Peyer's patch (tissue), 4 donors: ENCODE data around the gene SAPCD1. TPM values are rescaled to one million over a fixed set of nuclear protein-coding genes. Genes with fewer than 3 reads are reported as not detected.

Experiments used
- DNase-seq, 3 donors: peaks; one replicate each; pipeline ENCODE4 v3.0.0-alpha.2; 2017 to 2019
- H3K27ac ChIP-seq, 4 donors: fragments of 200-600 bp; sonication (generic); one replicate each; pipeline ENCODE4 v1.5.1; 2016 to 2019
- H3K27me3 ChIP-seq, 2 donors: fragments of 200-600 bp; sonication (generic); one replicate each; pipeline ENCODE4 v1.5.1; 2019
- H3K36me3 ChIP-seq, 3 donors: fragments of 200-600 bp; sonication (generic); one replicate each; pipeline ENCODE4 v1.5.1; 2016 to 2019
- H3K4me1 ChIP-seq, 4 donors: fragments of 200-600 bp; sonication (generic); one replicate each; pipeline ENCODE4 v1.5.1; 2016 to 2019
- H3K4me3 ChIP-seq, 4 donors: fragments of 200-600 bp; sonication (generic); 1 replicate in 3 of 4; 2 replicates in 1 of 4; pipeline ENCODE4 v1.5.1; 2016 to 2019; ENCODE audit warnings: mild to moderate bottlenecking in 1 of 4
- H3K9me3 ChIP-seq, 4 donors: fragments of 200-600 bp; sonication (generic); one replicate each; pipeline ENCODE4 v1.5.1; 2016 to 2019; ENCODE audit warnings: mild to moderate bottlenecking in 1 of 4
- POLR2A ChIP-seq, 2 donors: fragments of 450-650 bp; IDR thresholded peaks; one replicate each; pipeline ENCODE4 v1.5.1; 2017; ENCODE audit warnings: antibody characterized with exemption in 2 of 2, mild to moderate bottlenecking in 2 of 2, moderate library complexity in 2 of 2
- total RNA-seq, 4 donors: library from RNA; depleted of rRNA; stranded (reverse); fragments of >200 nt; gene quantifications; one replicate each; pipeline ENCODE4 v1.1.0, GENCODE V29; 2016
- TF ChIP-seq, protein P1 (sequence below), 6 experiments: fragments of 450-650 bp in 4 of 6; fragments of 200-600 bp in 2 of 6; sonication (generic) in 1 of 6; IDR thresholded peaks; one replicate each; pipeline ENCODE4 v1.5.1; 2017 to 2019; ENCODE audit warnings: antibody characterized with exemption in 6 of 6, mild to moderate bottlenecking in 3 of 6, moderate library complexity in 1 of 6

Gene SAPCD1
- total RNA-seq, 4 donors from 2014 or later = 6.6 to 10.3 (median 9.5) TPM

DNA sequence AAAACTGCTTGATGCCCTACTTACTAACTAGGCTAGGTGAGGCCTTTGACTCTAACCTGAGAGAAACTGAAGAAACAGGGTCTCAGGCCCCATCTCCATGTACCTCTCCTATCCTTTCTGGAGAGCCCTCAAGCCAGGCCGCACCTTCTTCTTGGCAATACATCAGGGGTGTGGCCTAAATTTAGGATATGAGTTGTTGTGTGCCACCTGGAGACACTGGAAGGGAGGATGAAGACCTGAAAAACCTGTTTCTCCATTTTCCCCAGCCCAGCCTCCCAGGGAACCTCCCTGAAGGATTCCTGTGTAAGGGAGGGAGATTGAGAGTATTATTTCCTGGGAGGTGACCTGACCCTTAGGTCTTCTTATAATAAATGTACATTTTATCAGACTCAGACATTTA lies 44.2 kb upstream of the SAPCD1 start:
- H3K27ac ChIP-seq = no peak overlapping the region
- no peak for DNase-seq
- no peaks in the 10 kb centered on the region for H3K27me3 ChIP-seq
- no peak overlapping the region for H3K4me3 ChIP-seq
- peaks cover 0 to 8% (median 1%) of the 10 kb centered on the region in 4 donors for H3K4me1 ChIP-seq
- H3K36me3 ChIP-seq = no peaks in the 10 kb centered on the region
- TF ChIP-seq, protein P1, sequence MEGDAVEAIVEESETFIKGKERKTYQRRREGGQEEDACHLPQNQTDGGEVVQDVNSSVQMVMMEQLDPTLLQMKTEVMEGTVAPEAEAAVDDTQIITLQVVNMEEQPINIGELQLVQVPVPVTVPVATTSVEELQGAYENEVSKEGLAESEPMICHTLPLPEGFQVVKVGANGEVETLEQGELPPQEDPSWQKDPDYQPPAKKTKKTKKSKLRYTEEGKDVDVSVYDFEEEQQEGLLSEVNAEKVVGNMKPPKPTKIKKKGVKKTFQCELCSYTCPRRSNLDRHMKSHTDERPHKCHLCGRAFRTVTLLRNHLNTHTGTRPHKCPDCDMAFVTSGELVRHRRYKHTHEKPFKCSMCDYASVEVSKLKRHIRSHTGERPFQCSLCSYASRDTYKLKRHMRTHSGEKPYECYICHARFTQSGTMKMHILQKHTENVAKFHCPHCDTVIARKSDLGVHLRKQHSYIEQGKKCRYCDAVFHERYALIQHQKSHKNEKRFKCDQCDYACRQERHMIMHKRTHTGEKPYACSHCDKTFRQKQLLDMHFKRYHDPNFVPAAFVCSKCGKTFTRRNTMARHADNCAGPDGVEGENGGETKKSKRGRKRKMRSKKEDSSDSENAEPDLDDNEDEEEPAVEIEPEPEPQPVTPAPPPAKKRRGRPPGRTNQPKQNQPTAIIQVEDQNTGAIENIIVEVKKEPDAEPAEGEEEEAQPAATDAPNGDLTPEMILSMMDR (IDR thresholded peaks at IDR 0.05) = no peak
- no peak for TF ChIP-seq POLR2A (IDR thresholded peaks at IDR 0.05)
- no peaks in the 10 kb centered on the region for H3K9me3 ChIP-seq

DNA sequence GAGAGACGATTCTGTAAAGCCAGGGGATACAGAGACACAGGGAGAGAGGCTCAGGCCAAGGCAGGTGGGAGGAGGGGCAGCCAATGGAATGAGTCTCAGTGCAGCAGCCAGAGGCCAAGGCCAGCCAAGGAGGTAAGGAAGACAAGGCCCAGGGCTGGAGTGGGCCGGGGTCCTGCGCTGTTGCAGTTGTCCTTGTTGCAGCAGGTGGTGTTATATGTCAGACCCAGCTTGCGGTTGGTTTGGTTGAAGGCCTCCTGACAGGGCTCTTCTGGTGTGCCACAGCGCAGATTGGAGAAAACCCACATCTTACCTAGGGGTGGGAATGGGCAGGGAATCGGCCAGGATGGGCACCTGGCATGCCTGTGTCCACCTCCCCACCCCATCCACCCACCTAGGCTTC lies 43.5 kb upstream of the SAPCD1 start:
- no peak for DNase-seq
- H3K4me3 ChIP-seq = no peak overlapping the region
- H3K27me3 ChIP-seq = no peaks in the 10 kb centered on the region
- TF ChIP-seq, protein P1 (IDR thresholded peaks at IDR 0.05) = no peak
- H3K9me3 ChIP-seq = no peaks in the 10 kb centered on the region
- H3K4me1 ChIP-seq = peaks cover 0 to under 1% (median 0%) of the 10 kb centered on the region in 4 donors
- H3K36me3 ChIP-seq = no peaks in the 10 kb centered on the region
- H3K27ac ChIP-seq = no peak overlapping the region

DNA sequence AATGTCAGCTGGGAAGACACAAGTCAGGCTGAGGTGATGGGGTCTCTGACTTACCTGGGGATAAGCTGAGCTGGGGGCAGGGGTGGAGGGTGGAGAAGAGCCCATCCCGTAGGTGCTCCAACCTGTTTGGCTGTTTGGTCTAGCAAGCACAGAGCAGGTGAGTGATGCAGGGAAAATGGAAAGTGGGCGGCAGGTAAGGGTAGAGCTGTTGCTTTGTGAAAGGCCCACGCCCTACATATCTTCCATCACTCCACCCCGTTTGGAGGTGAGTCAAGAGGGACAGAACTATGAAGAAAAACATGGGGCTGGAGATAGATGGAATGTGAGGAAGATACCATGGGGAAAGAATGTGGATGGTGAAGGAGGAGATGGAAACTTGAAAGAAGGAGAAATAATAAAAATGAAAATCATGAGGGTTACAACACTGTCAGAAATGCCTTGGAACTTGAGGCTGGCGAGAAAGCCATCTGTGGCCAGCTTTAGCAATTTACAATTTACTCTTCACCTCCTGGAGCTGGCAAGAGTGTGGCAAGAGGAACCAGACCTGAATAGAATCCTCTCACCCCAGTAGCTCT lies 42.2 kb upstream of the SAPCD1 start:
- no peak overlapping the region for H3K27ac ChIP-seq
- DNase-seq = no peak
- H3K4me3 ChIP-seq = no peak overlapping the region

DNA sequence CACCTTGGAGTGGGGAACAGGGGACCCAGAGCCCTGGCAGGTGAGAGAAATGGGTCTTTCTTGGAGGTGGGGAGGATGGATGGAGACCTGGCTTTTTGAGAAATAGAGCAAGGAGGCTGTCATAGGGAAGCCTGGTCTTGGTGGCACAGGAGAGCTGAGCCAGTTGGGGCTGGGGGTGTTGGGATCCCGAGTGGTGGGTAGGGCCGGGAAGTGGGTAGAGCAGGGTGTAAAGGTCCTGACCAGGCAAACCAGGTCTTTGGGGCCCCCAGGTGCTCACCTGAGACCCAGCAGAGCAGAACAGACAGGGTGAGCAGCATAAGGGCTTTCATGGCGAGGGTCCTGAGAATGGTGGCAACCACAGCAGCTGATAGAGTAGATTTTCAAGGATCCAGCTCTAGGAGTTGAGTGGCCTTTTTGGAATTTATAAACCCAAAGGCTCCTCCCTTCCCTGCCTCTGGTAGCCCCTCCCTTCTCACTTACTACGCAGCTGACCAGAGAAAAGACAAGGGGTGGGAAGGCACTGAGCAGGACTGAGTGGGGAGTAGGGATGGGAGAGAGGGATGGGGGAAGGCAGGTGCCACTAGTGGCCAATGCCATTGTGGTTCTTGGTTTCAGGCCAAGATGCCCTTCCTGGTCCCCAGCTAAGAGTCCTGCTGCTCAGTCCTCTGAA lies 41.0 kb upstream of the SAPCD1 start, which contains the start of gene LY6G6C:
LY6G6C (minus strand) TSS at position 396 of the 670 bp plus-strand sequence; CDS start at position 329, 67 bp downstream.
- Histone ChIP-seq H3K9me3 (no peaks in the 10 kb centered on the region), H3K27ac (no peak within 1 kb of the TSS), H3K4me3 (no peak within 1 kb of the TSS), H3K27me3 (no peaks in the 10 kb centered on the region), H3K4me1 (no peaks in the 10 kb centered on the region), H3K36me3 (peaks cover 0 to 4% (median 0%) of the 10 kb centered on the region in 3 donors)
- no peak for TF ChIP-seq POLR2A (IDR thresholded peaks at IDR 0.05)
- TF ChIP-seq, protein P1 (IDR thresholded peaks at IDR 0.05) = no peak
- DNase-seq = no peak

More for the DNA sequence above, 42.2 kb upstream of the SAPCD1 start:
- Histone ChIP-seq H3K4me1 (no peaks in the 10 kb centered on the region), H3K27me3 (no peaks in the 10 kb centered on the region), H3K9me3 (no peaks in the 10 kb centered on the region), H3K36me3 (no peaks in the 10 kb centered on the region)
- TF ChIP-seq, protein P1 (IDR thresholded peaks at IDR 0.05) = no peak
- TF ChIP-seq POLR2A (IDR thresholded peaks at IDR 0.05) = no peak

DNA sequence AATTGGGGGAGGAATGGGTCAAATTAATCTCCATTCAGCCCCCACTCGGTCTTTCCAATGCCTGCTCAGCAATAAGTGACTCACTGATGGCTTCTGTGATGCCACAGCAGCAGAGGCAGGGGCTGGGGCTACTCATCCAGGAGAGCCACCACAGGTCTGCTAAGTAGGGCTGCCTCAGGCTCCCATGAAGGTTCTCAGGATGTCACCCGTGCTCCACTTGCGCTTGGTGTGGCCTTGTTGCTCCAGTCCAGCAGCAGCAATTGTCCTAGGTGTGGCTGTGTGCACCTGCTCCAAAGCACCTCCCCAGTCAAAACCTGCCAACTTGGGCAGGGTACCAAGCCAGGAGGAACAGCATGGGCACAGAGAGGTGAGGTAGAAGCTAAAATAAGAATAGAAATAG lies 40.3 kb upstream of the SAPCD1 start:
- TF ChIP-seq POLR2A (IDR thresholded peaks at IDR 0.05) = no peak
- TF ChIP-seq, protein P1 (IDR thresholded peaks at IDR 0.05) = no peak
- no peak overlapping the region for H3K27ac ChIP-seq
- no peak overlapping the region for H3K4me3 ChIP-seq
- H3K4me1 ChIP-seq = peaks cover 0 to 5% (median 0%) of the 10 kb centered on the region in 4 donors
- H3K36me3 ChIP-seq = peaks cover 0 to 10% (median 0%) of the 10 kb centered on the region in 3 donors
- DNase-seq = no peak
- H3K9me3 ChIP-seq = no peaks in the 10 kb centered on the region
- no peaks in the 10 kb centered on the region for H3K27me3 ChIP-seq
